DND-41 (cell line): Measurements from ENCODE around the gene PPP1R14C.

Source experiments
- CTCF ChIP-seq: IDR thresholded peaks from 2 replicates; pipeline ENCODE4 v1.5.1; 2012; ENCODE audit warnings: borderline replicate concordance, low read length, moderate library complexity, mild to moderate bottlenecking; ENCODE audit not compliant: poor library complexity, severe bottlenecking; ENCODE audit errors: extremely low read depth
- EZH2 ChIP-seq: IDR thresholded peaks from 3 replicates; pipeline ENCODE4 v1.6.1; 2012; ENCODE audit warnings: borderline replicate concordance, low read depth, mild to moderate bottlenecking, moderate library complexity, low read length, inconsistent platforms; ENCODE audit not compliant: severe bottlenecking

- TF ChIP-seq CTCF (no peak), EZH2 (no peak)
Observed at GRCh38 chr6:150123645-150124044, 19.2 kb upstream of the PPP1R14C start.
